Measurements from ENCODE around the gene SCYGR6. TPM values are rescaled to one million over a fixed set of nuclear protein-coding genes. Genes with fewer than 3 reads are reported as not detected.

SCYGR6 gene
- total RNA-seq, 1 donor from 2014 or later, result not detected

DNA sequence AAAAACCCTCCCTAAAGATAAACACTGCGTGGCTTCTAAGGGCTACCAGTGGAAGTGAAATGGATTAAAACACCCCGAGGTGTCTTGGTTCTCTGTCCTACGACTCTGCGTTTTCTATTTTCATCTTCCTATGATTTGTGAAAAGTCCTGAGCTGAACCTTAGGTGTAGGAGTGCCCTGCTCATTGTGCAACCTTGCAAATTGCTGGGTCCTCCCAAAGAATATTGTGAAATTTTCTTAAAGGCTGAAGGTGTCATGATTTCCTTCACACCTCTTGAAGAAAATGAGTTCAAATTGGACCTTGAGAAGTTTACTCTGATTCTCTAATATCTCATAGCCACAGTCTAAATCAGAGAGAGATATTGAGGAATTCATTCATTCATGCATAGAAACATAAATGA, 4.9 kb downstream of the SCYGR6 start:
- DNase-seq, result no peak
- Histone ChIP-seq H3K9me3 (no peaks in the 10 kb centered on the region), H3K4me1 (peaks cover 5% of the 10 kb centered on the region), H3K27ac (no peak overlapping the region), H3K4me3 (no peak overlapping the region), H3K36me3 (no peaks in the 10 kb centered on the region), H3K27me3 (ENCODE audit: low read depth) (no peaks in the 10 kb centered on the region)
- intact Hi-C loops (cut with DNase I), result no loop called here
- no peak for ATAC-seq
- TF ChIP-seq, protein P1, sequence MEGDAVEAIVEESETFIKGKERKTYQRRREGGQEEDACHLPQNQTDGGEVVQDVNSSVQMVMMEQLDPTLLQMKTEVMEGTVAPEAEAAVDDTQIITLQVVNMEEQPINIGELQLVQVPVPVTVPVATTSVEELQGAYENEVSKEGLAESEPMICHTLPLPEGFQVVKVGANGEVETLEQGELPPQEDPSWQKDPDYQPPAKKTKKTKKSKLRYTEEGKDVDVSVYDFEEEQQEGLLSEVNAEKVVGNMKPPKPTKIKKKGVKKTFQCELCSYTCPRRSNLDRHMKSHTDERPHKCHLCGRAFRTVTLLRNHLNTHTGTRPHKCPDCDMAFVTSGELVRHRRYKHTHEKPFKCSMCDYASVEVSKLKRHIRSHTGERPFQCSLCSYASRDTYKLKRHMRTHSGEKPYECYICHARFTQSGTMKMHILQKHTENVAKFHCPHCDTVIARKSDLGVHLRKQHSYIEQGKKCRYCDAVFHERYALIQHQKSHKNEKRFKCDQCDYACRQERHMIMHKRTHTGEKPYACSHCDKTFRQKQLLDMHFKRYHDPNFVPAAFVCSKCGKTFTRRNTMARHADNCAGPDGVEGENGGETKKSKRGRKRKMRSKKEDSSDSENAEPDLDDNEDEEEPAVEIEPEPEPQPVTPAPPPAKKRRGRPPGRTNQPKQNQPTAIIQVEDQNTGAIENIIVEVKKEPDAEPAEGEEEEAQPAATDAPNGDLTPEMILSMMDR (IDR thresholded peaks at IDR 0.05), result no peak

DNA sequence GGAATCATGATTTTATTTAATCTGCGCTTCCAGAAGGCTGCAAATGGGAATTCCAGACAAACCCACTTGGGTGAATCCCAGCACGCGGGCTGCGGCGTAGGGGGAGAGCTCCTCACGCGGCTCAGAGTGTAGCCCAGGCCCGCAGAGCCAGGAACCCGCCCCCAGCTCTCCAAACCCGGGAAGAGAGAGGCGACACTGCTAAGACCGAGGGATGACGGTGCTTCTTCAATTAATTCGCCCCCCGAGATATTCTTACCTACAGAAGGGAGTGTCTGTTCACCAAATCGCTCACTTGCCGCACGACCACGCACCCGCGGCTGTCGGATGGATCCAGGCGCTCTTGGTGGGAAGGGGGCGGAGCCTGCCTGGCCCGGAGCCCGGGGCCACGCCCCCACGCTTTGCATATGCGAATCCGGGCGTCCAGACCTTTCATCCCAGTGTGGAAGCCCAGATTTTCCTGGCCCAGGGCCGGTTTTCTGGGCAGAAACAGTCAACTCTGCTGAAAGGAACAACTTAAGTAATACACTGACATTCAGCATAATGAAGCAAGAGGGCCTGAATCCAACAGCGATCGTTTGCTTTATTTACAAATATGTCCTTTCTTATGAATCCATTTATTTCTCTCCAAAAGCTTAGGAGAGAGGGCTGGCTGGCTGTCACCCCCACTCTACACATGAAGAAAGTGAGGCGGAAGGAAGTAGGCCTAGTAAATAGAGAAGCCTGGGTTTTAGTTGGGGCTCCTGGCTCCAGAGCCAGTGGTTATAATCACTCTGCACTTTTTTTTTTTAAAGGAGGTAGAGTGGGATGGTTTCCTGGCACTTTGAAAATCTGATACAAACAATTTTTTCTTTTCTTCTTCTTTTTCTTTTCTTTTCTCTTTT, 6.6 kb downstream of the SCYGR6 start, which contains the start of gene SLC19A3:
TSS of gene SLC19A3 (minus strand) at position 342 of the 881 bp plus-strand sequence. CDS start 15,710 bp downstream, outside the sequence.
- DNase-seq (peak; percentile 89), ATAC-seq (peak; percentile 95 to 96)
- H3K4me3 ChIP-seq, result peak within 1 kb of the TSS; percentile 64
- no peaks in the 10 kb centered on the region for H3K36me3 ChIP-seq
- TF ChIP-seq, protein P1 (IDR thresholded peaks at IDR 0.05), result no peak
- H3K4me1 ChIP-seq, result peaks cover 5% of the 10 kb centered on the region
- H3K27ac ChIP-seq, result peak within 1 kb of the TSS; percentile 56
- intact Hi-C loops (cut with DNase I), result no loop called here
- no peaks in the 10 kb centered on the region for H3K27me3 ChIP-seq (ENCODE audit: low read depth)
- no peaks in the 10 kb centered on the region for H3K9me3 ChIP-seq

DNA sequence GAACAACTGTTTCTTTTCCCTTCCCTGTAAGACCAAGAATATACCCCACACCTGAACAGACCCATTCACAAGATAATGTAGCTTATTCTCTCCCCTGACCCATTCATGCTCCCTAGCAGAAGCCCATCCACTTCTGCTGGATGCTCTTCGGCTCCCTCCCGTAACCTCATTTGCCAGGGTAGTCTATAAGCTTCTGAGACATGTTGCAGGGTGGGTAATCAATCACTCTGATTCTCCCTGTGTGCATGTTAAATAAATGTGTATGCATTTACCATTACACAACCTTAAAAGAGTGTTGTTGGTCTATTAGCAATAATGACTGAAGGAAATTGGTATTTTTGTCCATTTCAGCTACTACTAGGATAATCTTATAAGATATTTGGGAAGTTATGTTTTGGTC, 8.1 kb downstream of the SCYGR6 start:
- no peak for ATAC-seq
- no peak for DNase-seq
- peaks cover 5% of the 10 kb centered on the region for H3K4me1 ChIP-seq
- TF ChIP-seq, protein P1 (IDR thresholded peaks at IDR 0.05), result no peak
- no peaks in the 10 kb centered on the region for H3K36me3 ChIP-seq
- H3K27me3 ChIP-seq (ENCODE audit: low read depth), result no peaks in the 10 kb centered on the region
- no peak overlapping the region for H3K27ac ChIP-seq
- H3K9me3 ChIP-seq, result no peaks in the 10 kb centered on the region
- intact Hi-C loops (cut with DNase I), result no loop called here
- peak overlapping the region; percentile 64 for H3K4me3 ChIP-seq

DNA sequence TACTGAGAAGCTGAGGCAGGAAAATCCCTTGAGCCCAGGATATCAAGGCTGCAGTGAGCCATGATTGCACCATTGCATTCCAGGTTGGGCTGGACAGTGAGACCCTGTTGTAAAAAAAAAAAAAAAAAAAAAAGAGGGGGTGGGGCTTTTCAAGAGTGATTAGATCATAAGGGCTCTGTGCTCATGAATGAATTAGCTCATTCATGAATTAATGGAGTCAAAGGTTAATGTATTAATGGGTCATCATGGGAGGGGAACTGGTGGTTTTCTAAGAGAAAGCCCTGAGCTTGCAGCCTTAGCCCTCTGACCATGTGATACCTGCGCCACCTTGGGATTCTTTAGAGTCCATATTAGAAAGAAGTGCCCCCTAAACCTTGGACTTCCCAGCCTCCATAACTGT, 11.3 kb downstream of the SCYGR6 start:
- H3K27ac ChIP-seq, result no peak overlapping the region
- intact Hi-C loops (cut with DNase I), result no loop called here
- H3K9me3 ChIP-seq, result no peaks in the 10 kb centered on the region
- no peak overlapping the region for H3K4me3 ChIP-seq
- no peaks in the 10 kb centered on the region for H3K36me3 ChIP-seq
- H3K27me3 ChIP-seq (ENCODE audit: low read depth), result no peaks in the 10 kb centered on the region
- H3K4me1 ChIP-seq, result peaks cover 5% of the 10 kb centered on the region
- no peak for ATAC-seq
- DNase-seq, result no peak
- TF ChIP-seq, protein P1 (IDR thresholded peaks at IDR 0.05), result no peak

DNA sequence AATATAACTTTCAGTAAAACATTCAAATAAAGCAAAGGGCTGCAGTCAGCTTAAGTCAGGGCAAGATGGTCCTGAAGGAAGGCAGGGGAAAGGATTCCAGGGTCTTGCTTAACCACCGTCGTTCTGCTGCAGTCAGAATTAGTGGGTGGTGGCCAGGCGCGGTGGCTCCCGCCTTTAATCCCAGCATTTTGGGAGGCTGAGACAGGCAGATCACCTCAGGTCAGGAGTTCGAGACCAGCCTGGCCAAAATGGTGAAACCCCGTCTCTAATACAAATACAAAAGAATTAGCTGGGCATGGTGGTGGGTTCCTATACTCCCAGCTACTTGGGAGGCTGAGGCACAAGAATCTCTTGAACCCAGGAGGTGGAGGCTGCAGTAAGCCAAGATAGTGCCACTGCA, 13.6 kb downstream of the SCYGR6 start:
- no peak for ATAC-seq
- Histone ChIP-seq H3K27ac (no peak overlapping the region), H3K36me3 (no peaks in the 10 kb centered on the region), H3K9me3 (no peaks in the 10 kb centered on the region), H3K4me3 (no peak overlapping the region), H3K27me3 (ENCODE audit: low read depth) (no peaks in the 10 kb centered on the region), H3K4me1 (no peaks in the 10 kb centered on the region)
- TF ChIP-seq, protein P1 (IDR thresholded peaks at IDR 0.05), result no peak
- DNase-seq, result no peak
- intact Hi-C loops (cut with DNase I), result no loop called here

Measured in lower lobe of right lung (tissue), 2 donors.